ENCODE results near the gene NOS1AP.

NOS1AP gene

GRCh38 chr1:162284206-162284955 lies 214.9 kb downstream of the NOS1AP start:
- no peak for DNase-seq
- Histone ChIP-seq H3K4me3 (ENCODE audit: low read depth, low read length) (no peak overlapping the region), H3K27ac (no peak overlapping the region), H3K27me3 (replicated peaks) (no peaks in the 10 kb centered on the region), H3K36me3 (replicated peaks) (no peaks in the 10 kb centered on the region)
- in situ Hi-C loops (cut with HindIII; ENCODE audit: low pct_ligation_motif_present, low sequenced_read_pairs), result no loop called here
- no peak for TF ChIP-seq CTCF (IDR thresholded peaks at IDR 0.05; ENCODE audit: low read depth, low read length, missing control alignments)

- Histone ChIP-seq H3K27ac (no peak overlapping the region), H3K36me3 (replicated peaks) (no peaks in the 10 kb centered on the region), H3K27me3 (replicated peaks) (no peaks in the 10 kb centered on the region), H3K4me3 (ENCODE audit: low read depth, low read length) (no peak overlapping the region)
- in situ Hi-C loops (cut with HindIII; ENCODE audit: low pct_ligation_motif_present, low sequenced_read_pairs), result no loop called here
- DNase-seq, result no peak
- no peak for TF ChIP-seq CTCF (IDR thresholded peaks at IDR 0.05; ENCODE audit: low read depth, low read length, missing control alignments)
Measured at GRCh38 chr1:162285149-162285561, 215.7 kb downstream of the NOS1AP start.

- Histone ChIP-seq H3K27ac (no peak overlapping the region), H3K36me3 (replicated peaks) (no peaks in the 10 kb centered on the region), H3K27me3 (replicated peaks) (no peaks in the 10 kb centered on the region), H3K4me3 (ENCODE audit: low read depth, low read length) (no peak overlapping the region)
- no peak for DNase-seq
- in situ Hi-C loops (cut with HindIII; ENCODE audit: low pct_ligation_motif_present, low sequenced_read_pairs), result no loop called here
- no peak for TF ChIP-seq CTCF (IDR thresholded peaks at IDR 0.05; ENCODE audit: low read depth, low read length, missing control alignments)
Measured at GRCh38 chr1:162291000-162291399, 221.5 kb downstream of the NOS1AP start.

- no peaks in the 10 kb centered on the region for H3K36me3 ChIP-seq (replicated peaks)
- H3K27ac ChIP-seq, result no peak overlapping the region
- H3K4me3 ChIP-seq (ENCODE audit: low read depth, low read length), result no peak overlapping the region
- DNase-seq, result peak; percentile 17
- no peak for TF ChIP-seq CTCF (IDR thresholded peaks at IDR 0.05; ENCODE audit: low read depth, low read length, missing control alignments)
- in situ Hi-C loops (cut with HindIII; ENCODE audit: low pct_ligation_motif_present, low sequenced_read_pairs), result no loop called here
- no peaks in the 10 kb centered on the region for H3K27me3 ChIP-seq (replicated peaks)
Measured at GRCh38 chr1:162292422-162292849, 222.9 kb downstream of the NOS1AP start.

GRCh38 chr1:162293073-162293692 lies 223.7 kb downstream of the NOS1AP start:
- TF ChIP-seq CTCF (IDR thresholded peaks at IDR 0.05; ENCODE audit: low read depth, low read length, missing control alignments), result no peak
- Histone ChIP-seq H3K27ac (no peak overlapping the region), H3K27me3 (replicated peaks) (no peaks in the 10 kb centered on the region), H3K4me3 (ENCODE audit: low read depth, low read length) (no peak overlapping the region), H3K36me3 (replicated peaks) (no peaks in the 10 kb centered on the region)
- no peak for DNase-seq
- in situ Hi-C loops (cut with HindIII; ENCODE audit: low pct_ligation_motif_present, low sequenced_read_pairs), result no loop called here
